ENCODE measurements around the gene EIPR1. TPM values are rescaled to one million over a fixed set of nuclear protein-coding genes. Genes with fewer than 3 reads are reported as not detected.
A peak's percentile ranks its signal among the peaks of the same experiment; 100 is the strongest.

EIPR1 gene
- total and polyA plus RNA-seq, 2 experiments from 2014 or later = 17.4 to 46.3 TPM

GRCh38 chr2:3216841-3217495 is 160.7 kb downstream of the EIPR1 start:
- Histone ChIP-seq H3K79me2 (replicated peaks; ENCODE audit: insufficient read depth) (peaks cover 25% of the 10 kb centered on the region), H3K4me2 (no peak overlapping the region), H3K9me2 (ENCODE audit: insufficient read depth) (no peaks in the 10 kb centered on the region), H3K4me1 (ENCODE audit: insufficient read depth) (no peaks in the 10 kb centered on the region), H3K27me3 (ENCODE audit: insufficient read depth) (no peaks in the 10 kb centered on the region), H3K27ac (ENCODE audit: low read depth) (no peak overlapping the region), H3F3A (replicated peaks; ENCODE audit: low read depth) (0 out of 2 replicates have a peak, but pooled peaks cover 4% of the 10 kb centered on the region), H3K36me3 (ENCODE audit: insufficient read depth) (no peaks in the 10 kb centered on the region; the same call in 1 of the 2 replicates), H3K4me3 (no peak overlapping the region), H2AFZ (no peak overlapping the region), H4K20me1 (replicated peaks; ENCODE audit: insufficient read depth) (no peaks in the 10 kb centered on the region)
- peaks cover 20% of the 10 kb centered on the region for H3K9me3 Mint-ChIP-seq
- DNase-seq (ENCODE audit: low spot score) (no peak), ATAC-seq (no peak)
- no peak overlapping the region for H3K4me3 Mint-ChIP-seq
- no peak for TF ChIP-seq JUNB (IDR thresholded peaks at IDR 0.05; ENCODE audit: unreplicated experiment)
- TF ChIP-seq, protein P1, sequence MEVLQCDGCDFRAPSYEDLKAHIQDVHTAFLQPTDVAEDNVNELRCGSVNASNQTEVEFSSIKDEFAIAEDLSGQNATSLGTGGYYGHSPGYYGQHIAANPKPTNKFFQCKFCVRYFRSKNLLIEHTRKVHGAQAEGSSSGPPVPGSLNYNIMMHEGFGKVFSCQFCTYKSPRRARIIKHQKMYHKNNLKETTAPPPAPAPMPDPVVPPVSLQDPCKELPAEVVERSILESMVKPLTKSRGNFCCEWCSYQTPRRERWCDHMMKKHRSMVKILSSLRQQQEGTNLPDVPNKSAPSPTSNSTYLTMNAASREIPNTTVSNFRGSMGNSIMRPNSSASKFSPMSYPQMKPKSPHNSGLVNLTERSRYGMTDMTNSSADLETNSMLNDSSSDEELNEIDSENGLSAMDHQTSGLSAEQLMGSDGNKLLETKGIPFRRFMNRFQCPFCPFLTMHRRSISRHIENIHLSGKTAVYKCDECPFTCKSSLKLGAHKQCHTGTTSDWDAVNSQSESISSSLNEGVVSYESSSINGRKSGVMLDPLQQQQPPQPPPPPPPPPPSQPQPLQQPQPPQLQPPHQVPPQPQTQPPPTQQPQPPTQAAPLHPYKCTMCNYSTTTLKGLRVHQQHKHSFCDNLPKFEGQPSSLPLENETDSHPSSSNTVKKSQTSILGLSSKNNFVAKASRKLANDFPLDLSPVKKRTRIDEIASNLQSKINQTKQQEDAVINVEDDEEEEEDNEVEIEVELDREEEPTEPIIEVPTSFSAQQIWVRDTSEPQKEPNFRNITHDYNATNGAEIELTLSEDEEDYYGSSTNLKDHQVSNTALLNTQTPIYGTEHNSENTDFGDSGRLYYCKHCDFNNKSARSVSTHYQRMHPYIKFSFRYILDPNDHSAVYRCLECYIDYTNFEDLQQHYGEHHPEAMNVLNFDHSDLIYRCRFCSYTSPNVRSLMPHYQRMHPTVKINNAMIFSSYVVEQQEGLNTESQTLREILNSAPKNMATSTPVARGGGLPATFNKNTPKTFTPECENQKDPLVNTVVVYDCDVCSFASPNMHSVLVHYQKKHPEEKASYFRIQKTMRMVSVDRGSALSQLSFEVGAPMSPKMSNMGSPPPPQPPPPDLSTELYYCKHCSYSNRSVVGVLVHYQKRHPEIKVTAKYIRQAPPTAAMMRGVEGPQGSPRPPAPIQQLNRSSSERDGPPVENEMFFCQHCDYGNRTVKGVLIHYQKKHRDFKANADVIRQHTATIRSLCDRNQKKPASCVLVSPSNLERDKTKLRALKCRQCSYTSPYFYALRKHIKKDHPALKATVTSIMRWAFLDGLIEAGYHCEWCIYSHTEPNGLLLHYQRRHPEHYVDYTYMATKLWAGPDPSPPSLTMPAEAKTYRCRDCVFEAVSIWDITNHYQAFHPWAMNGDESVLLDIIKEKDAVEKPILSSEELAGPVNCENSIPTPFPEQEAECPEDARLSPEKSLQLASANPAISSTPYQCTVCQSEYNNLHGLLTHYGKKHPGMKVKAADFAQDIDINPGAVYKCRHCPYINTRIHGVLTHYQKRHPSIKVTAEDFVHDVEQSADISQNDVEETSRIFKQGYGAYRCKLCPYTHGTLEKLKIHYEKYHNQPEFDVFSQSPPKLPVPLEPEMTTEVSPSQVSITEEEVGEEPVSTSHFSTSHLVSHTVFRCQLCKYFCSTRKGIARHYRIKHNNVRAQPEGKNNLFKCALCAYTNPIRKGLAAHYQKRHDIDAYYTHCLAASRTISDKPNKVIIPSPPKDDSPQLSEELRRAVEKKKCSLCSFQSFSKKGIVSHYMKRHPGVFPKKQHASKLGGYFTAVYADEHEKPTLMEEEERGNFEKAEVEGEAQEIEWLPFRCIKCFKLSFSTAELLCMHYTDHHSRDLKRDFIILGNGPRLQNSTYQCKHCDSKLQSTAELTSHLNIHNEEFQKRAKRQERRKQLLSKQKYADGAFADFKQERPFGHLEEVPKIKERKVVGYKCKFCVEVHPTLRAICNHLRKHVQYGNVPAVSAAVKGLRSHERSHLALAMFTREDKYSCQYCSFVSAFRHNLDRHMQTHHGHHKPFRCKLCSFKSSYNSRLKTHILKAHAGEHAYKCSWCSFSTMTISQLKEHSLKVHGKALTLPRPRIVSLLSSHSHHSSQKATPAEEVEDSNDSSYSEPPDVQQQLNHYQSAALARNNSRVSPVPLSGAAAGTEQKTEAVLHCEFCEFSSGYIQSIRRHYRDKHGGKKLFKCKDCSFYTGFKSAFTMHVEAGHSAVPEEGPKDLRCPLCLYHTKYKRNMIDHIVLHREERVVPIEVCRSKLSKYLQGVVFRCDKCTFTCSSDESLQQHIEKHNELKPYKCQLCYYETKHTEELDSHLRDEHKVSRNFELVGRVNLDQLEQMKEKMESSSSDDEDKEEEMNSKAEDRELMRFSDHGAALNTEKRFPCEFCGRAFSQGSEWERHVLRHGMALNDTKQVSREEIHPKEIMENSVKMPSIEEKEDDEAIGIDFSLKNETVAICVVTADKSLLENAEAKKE (CRISPR knock-in tag; IDR thresholded peaks at IDR 0.05) = no peak
- H3K36me3 Mint-ChIP-seq (ENCODE audit: low read depth) = peaks cover 17% of the 10 kb centered on the region
- H3K27me3 Mint-ChIP-seq (ENCODE audit: insufficient read depth, low read depth, poor library complexity) = peaks cover 8% of the 10 kb centered on the region
- H3K4me1 Mint-ChIP-seq = peaks cover 14% of the 10 kb centered on the region; the same call in 2 of the 3 replicates
- H3K27ac Mint-ChIP-seq = no peak overlapping the region

DNA sequence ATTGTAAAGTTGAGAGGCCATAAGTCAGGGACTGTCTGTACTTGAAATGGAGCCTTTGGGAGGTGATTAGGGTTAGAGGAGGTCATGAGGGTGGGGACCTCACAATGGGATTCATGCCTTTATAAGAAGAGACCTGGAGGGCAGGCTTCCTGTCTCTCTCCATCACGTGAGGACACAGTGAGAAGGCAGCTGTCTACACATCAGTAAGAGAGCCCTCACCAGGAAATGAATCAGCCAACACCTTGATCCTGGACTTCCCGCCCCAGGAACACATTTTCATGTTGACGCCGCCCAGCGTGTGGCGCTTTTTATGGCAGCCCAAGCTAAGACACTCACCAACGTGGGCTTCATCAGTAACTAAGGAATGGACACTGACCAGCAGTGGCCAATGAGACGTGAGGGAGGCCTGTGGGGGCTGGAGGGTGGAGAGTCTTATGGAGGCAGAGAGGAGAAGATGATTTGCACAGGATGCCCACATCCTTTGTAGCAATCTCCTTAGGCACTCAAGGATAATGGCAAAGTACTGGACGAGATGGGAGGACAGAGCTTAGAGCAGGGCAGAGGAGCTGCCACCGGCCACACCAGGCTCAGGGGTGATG is 162.7 kb downstream of the EIPR1 start:
- no peak overlapping the region for H3K4me3 Mint-ChIP-seq
- Histone ChIP-seq H3K4me2 (no peak overlapping the region), H3K4me1 (ENCODE audit: insufficient read depth) (no peaks in the 10 kb centered on the region), H3K9me2 (ENCODE audit: insufficient read depth) (no peaks in the 10 kb centered on the region), H2AFZ (no peak overlapping the region), H4K20me1 (replicated peaks; ENCODE audit: insufficient read depth) (no peaks in the 10 kb centered on the region), H3K4me3 (no peak overlapping the region), H3K27me3 (ENCODE audit: insufficient read depth) (no peaks in the 10 kb centered on the region), H3F3A (replicated peaks; ENCODE audit: low read depth) (no peaks in the 10 kb centered on the region), H3K79me2 (replicated peaks; ENCODE audit: insufficient read depth) (peaks cover 21% of the 10 kb centered on the region), H3K27ac (ENCODE audit: low read depth) (no peak overlapping the region), H3K36me3 (ENCODE audit: insufficient read depth) (no peaks in the 10 kb centered on the region)
- no peak for DNase-seq (ENCODE audit: low spot score)
- peaks cover 7% of the 10 kb centered on the region for H3K9me3 Mint-ChIP-seq
- H3K36me3 Mint-ChIP-seq (ENCODE audit: low read depth) = peaks cover 5% of the 10 kb centered on the region
- no peak overlapping the region for H3K27ac Mint-ChIP-seq
- TF ChIP-seq JUNB (IDR thresholded peaks at IDR 0.05; ENCODE audit: unreplicated experiment) (no peak), POLR2AphosphoS5 (IDR thresholded peaks at IDR 0.05; ENCODE audit: low read depth) (no peak), CREB1 (CRISPR knock-in tag; IDR thresholded peaks at IDR 0.05; ENCODE audit: low read depth) (no peak), NANOG (IDR thresholded peaks at IDR 0.05; ENCODE audit: borderline replicate concordance) (no peak), EZH2phosphoT487 (IDR thresholded peaks at IDR 0.05; ENCODE audit: unreplicated experiment) (no peak), ZNF331 (CRISPR knock-in tag; IDR thresholded peaks at IDR 0.05; ENCODE audit: low read depth) (no peak)
- TF ChIP-seq, protein P2, sequence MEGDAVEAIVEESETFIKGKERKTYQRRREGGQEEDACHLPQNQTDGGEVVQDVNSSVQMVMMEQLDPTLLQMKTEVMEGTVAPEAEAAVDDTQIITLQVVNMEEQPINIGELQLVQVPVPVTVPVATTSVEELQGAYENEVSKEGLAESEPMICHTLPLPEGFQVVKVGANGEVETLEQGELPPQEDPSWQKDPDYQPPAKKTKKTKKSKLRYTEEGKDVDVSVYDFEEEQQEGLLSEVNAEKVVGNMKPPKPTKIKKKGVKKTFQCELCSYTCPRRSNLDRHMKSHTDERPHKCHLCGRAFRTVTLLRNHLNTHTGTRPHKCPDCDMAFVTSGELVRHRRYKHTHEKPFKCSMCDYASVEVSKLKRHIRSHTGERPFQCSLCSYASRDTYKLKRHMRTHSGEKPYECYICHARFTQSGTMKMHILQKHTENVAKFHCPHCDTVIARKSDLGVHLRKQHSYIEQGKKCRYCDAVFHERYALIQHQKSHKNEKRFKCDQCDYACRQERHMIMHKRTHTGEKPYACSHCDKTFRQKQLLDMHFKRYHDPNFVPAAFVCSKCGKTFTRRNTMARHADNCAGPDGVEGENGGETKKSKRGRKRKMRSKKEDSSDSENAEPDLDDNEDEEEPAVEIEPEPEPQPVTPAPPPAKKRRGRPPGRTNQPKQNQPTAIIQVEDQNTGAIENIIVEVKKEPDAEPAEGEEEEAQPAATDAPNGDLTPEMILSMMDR (conservative IDR thresholded peaks at IDR 0.05; ENCODE audit: low read depth in 2 of 2) = no peak
- TF ChIP-seq, protein P3, sequence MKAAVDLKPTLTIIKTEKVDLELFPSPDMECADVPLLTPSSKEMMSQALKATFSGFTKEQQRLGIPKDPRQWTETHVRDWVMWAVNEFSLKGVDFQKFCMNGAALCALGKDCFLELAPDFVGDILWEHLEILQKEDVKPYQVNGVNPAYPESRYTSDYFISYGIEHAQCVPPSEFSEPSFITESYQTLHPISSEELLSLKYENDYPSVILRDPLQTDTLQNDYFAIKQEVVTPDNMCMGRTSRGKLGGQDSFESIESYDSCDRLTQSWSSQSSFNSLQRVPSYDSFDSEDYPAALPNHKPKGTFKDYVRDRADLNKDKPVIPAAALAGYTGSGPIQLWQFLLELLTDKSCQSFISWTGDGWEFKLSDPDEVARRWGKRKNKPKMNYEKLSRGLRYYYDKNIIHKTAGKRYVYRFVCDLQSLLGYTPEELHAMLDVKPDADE (IDR thresholded peaks at IDR 0.05) = no peak
- peak; percentile 29; the same call in 1 of the 3 replicates for ATAC-seq
- H3K4me1 Mint-ChIP-seq = peaks cover 14% of the 10 kb centered on the region; the same call in 2 of the 3 replicates
- H3K27me3 Mint-ChIP-seq (ENCODE audit: insufficient read depth, low read depth, poor library complexity) = peaks cover 2% of the 10 kb centered on the region
